WTC11 (cell line): Measurements from ENCODE around the gene COL17A1. TPM values are rescaled to one million over a fixed set of nuclear protein-coding genes. Genes with fewer than 3 reads are reported as not detected.

Experiments
- ATAC-seq: fragments of 200-7000 bp; cut with Tn5 transposase; 2 replicates; pipeline ENCODE4 v1.10.0; 2021; ENCODE audit warnings: mild to moderate bottlenecking, moderate library complexity
- CTCF ChIA-PET: fragments of 300-600 bp; sonication (Branson Sonifier 250); formaldehyde crosslinking; loops from one replicate; lab custom pipeline; 2021; ENCODE audit warnings: antibody characterized with exemption; lab: Charles Lee
- POLR2A ChIA-PET: fragments of 350-600 bp; sonication (Branson Sonifier 250); formaldehyde crosslinking; loops from one replicate; lab custom pipeline; 2021; ENCODE audit warnings: antibody characterized with exemption; lab: Charles Lee
- DNase-seq: peaks from one replicate; pipeline ENCODE4 v3.0.0; 2021; ENCODE audit warnings: low spot score
- H3K27ac Mint-ChIP-seq: 2 replicates; pipeline ENCODE4 v1.8.0; 2021; ENCODE audit warnings: mixed read lengths
- H3K27me3 Mint-ChIP-seq: 2 replicates; pipeline ENCODE4 v1.8.0; 2021; ENCODE audit warnings: low read depth, mild to moderate bottlenecking, moderate library complexity, mixed read lengths
- H3K36me3 Mint-ChIP-seq: 2 replicates; pipeline ENCODE4 v1.8.0; 2021; ENCODE audit warnings: mixed read lengths
- H3K4me1 Mint-ChIP-seq: 2 replicates; pipeline ENCODE4 v1.8.0; 2022; ENCODE audit warnings: mixed read lengths
- H3K4me3 Mint-ChIP-seq: 2 replicates; pipeline ENCODE4 v1.8.0; 2021; ENCODE audit warnings: mild to moderate bottlenecking, moderate library complexity, mixed read lengths
- H3K9me3 Mint-ChIP-seq: 2 replicates; pipeline ENCODE4 v1.8.0; 2021; ENCODE audit warnings: mixed read lengths
- ESRRA ChIP-seq: sonication (generic); formaldehyde crosslinking; IDR thresholded peaks from 2 replicates; pipeline ENCODE4 v1.8.1; 2022; ENCODE audit warnings: mild to moderate bottlenecking, missing genetic modification reagents, borderline replicate concordance
- ETV6 ChIP-seq: sonication (generic); formaldehyde crosslinking; IDR thresholded peaks from 2 replicates; pipeline ENCODE4 v1.8.1; 2022; ENCODE audit warnings: mild to moderate bottlenecking, missing genetic modification reagents
- GTF2I ChIP-seq: fragments of 250-450 bp; sonication (Bioruptor Pico); conservative IDR thresholded peaks from 2 replicates; pipeline ENCODE4 v1.4.0; 2021; ENCODE audit warnings: mild to moderate bottlenecking
- IRF2 ChIP-seq: sonication (generic); formaldehyde crosslinking; IDR thresholded peaks from 2 replicates; pipeline ENCODE4 v1.8.0; 2022; ENCODE audit warnings: low read depth, missing genetic modification reagents, borderline replicate concordance
- RELA ChIP-seq: sonication (generic); formaldehyde crosslinking; IDR thresholded peaks from 2 replicates; pipeline ENCODE4 v1.8.1; 2022; ENCODE audit warnings: missing genetic modification reagents, mild to moderate bottlenecking, borderline replicate concordance
- ZNF121 ChIP-seq: sonication (generic); formaldehyde crosslinking; IDR thresholded peaks from 2 replicates; pipeline ENCODE4 v1.8.0; 2023; ENCODE audit warnings: missing genetic modification reagents
- total RNA-seq: library from RNA; stranded (reverse); gene quantifications from 3 replicates; pipeline ENCODE4 v1.2.3, GENCODE V29; 2021
- TF ChIP-seq, protein P1 (sequence below): sonication (generic); formaldehyde crosslinking; IDR thresholded peaks from 2 replicates; pipeline ENCODE4 v1.8.0; 2022; ENCODE audit warnings: mild to moderate bottlenecking, missing genetic modification reagents
- TF ChIP-seq, protein P2 (sequence below): sonication (generic); formaldehyde crosslinking; IDR thresholded peaks from 2 replicates; pipeline ENCODE4 v1.8.1; 2023; ENCODE audit warnings: mild to moderate bottlenecking, missing genetic modification reagents, moderate library complexity
- TF ChIP-seq, protein P3 (sequence below): sonication (generic); formaldehyde crosslinking; IDR thresholded peaks from 2 replicates; pipeline ENCODE4 v1.8.0; 2023; ENCODE audit warnings: mild to moderate bottlenecking, missing genetic modification reagents
- TF ChIP-seq, protein P4 (sequence below): sonication (generic); formaldehyde crosslinking; IDR thresholded peaks from 2 replicates; pipeline ENCODE4 v1.8.1; 2023; ENCODE audit warnings: mild to moderate bottlenecking, missing genetic modification reagents, borderline replicate concordance
- TF ChIP-seq, protein P5 (sequence below): fragments of 250-450 bp; sonication (Bioruptor Pico); conservative IDR thresholded peaks from 2 replicates; pipeline ENCODE4 v1.9.0; 2021; ENCODE audit warnings: mild to moderate bottlenecking
- TF ChIP-seq, protein P6 (sequence below): sonication (generic); formaldehyde crosslinking; IDR thresholded peaks from 2 replicates; pipeline ENCODE4 v1.8.1; 2023; ENCODE audit warnings: mild to moderate bottlenecking, missing genetic modification reagents, moderate library complexity
- TF ChIP-seq, protein P7 (sequence below): fragments of 250-450 bp; sonication (Bioruptor Pico); IDR thresholded peaks from 2 replicates; pipeline ENCODE4 v1.9.0; 2021; ENCODE audit warnings: moderate library complexity, mild to moderate bottlenecking, inconsistent platforms, borderline replicate concordance
- TF ChIP-seq, protein P8 (sequence below): sonication (generic); formaldehyde crosslinking; IDR thresholded peaks from 2 replicates; pipeline ENCODE4 v1.8.0; 2022; ENCODE audit warnings: mild to moderate bottlenecking, missing genetic modification reagents
- TF ChIP-seq, protein P9 (sequence below): sonication (generic); formaldehyde crosslinking; IDR thresholded peaks from 2 replicates; pipeline ENCODE4 v1.8.0; 2022; ENCODE audit warnings: missing genetic modification reagents
- TF ChIP-seq, protein P10 (sequence below): fragments of 250-450 bp; sonication (Bioruptor Pico); IDR thresholded peaks from 2 replicates; pipeline ENCODE4 v2.1.2; 2022; ENCODE audit warnings: mild to moderate bottlenecking, moderate library complexity

COL17A1 gene
- total RNA-seq, 1 experiment from 2014 or later, result 1.5 TPM

DNA sequence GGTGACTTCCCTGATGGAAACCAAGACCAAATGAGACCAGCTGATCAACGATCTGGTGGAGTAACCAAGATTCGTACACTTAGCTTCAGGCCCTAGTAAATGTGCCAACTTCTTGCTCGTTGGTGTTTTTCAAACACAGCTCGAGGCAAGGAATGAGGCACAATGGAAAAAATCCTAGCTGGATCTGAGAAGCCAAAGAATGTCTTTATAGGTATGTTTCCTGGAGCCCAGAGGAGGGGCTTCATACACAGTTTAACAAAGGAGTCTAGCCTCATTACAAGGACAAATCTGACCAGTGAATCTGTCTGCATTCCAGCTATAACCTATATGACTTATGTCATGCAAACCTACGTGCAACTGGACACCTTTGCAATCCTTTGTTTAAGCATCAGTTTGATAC is 3.7 kb downstream of the COL17A1 start:
- TF ChIP-seq, protein P1, sequence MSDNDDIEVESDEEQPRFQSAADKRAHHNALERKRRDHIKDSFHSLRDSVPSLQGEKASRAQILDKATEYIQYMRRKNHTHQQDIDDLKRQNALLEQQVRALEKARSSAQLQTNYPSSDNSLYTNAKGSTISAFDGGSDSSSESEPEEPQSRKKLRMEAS, result no peak
- TF ChIP-seq RELA (CRISPR knock-in tag), result no peak
- TF ChIP-seq, protein P2, sequence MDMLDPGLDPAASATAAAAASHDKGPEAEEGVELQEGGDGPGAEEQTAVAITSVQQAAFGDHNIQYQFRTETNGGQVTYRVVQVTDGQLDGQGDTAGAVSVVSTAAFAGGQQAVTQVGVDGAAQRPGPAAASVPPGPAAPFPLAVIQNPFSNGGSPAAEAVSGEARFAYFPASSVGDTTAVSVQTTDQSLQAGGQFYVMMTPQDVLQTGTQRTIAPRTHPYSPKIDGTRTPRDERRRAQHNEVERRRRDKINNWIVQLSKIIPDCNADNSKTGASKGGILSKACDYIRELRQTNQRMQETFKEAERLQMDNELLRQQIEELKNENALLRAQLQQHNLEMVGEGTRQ (CRISPR knock-in tag), result no peak
- no peak for TF ChIP-seq ETV6 (CRISPR knock-in tag)
- TF ChIP-seq, protein P3, sequence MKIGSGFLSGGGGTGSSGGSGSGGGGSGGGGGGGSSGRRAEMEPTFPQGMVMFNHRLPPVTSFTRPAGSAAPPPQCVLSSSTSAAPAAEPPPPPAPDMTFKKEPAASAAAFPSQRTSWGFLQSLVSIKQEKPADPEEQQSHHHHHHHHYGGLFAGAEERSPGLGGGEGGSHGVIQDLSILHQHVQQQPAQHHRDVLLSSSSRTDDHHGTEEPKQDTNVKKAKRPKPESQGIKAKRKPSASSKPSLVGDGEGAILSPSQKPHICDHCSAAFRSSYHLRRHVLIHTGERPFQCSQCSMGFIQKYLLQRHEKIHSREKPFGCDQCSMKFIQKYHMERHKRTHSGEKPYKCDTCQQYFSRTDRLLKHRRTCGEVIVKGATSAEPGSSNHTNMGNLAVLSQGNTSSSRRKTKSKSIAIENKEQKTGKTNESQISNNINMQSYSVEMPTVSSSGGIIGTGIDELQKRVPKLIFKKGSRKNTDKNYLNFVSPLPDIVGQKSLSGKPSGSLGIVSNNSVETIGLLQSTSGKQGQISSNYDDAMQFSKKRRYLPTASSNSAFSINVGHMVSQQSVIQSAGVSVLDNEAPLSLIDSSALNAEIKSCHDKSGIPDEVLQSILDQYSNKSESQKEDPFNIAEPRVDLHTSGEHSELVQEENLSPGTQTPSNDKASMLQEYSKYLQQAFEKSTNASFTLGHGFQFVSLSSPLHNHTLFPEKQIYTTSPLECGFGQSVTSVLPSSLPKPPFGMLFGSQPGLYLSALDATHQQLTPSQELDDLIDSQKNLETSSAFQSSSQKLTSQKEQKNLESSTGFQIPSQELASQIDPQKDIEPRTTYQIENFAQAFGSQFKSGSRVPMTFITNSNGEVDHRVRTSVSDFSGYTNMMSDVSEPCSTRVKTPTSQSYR, result no peak
- TF ChIP-seq, protein P4, sequence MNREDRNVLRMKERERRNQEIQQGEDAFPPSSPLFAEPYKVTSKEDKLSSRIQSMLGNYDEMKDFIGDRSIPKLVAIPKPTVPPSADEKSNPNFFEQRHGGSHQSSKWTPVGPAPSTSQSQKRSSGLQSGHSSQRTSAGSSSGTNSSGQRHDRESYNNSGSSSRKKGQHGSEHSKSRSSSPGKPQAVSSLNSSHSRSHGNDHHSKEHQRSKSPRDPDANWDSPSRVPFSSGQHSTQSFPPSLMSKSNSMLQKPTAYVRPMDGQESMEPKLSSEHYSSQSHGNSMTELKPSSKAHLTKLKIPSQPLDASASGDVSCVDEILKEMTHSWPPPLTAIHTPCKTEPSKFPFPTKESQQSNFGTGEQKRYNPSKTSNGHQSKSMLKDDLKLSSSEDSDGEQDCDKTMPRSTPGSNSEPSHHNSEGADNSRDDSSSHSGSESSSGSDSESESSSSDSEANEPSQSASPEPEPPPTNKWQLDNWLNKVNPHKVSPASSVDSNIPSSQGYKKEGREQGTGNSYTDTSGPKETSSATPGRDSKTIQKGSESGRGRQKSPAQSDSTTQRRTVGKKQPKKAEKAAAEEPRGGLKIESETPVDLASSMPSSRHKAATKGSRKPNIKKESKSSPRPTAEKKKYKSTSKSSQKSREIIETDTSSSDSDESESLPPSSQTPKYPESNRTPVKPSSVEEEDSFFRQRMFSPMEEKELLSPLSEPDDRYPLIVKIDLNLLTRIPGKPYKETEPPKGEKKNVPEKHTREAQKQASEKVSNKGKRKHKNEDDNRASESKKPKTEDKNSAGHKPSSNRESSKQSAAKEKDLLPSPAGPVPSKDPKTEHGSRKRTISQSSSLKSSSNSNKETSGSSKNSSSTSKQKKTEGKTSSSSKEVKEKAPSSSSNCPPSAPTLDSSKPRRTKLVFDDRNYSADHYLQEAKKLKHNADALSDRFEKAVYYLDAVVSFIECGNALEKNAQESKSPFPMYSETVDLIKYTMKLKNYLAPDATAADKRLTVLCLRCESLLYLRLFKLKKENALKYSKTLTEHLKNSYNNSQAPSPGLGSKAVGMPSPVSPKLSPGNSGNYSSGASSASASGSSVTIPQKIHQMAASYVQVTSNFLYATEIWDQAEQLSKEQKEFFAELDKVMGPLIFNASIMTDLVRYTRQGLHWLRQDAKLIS, result no peak
- TF ChIP-seq GTF2I (CRISPR knock-in tag), result no peak
- TF ChIP-seq ESRRA (CRISPR knock-in tag), result no peak
- TF ChIP-seq, protein P5, sequence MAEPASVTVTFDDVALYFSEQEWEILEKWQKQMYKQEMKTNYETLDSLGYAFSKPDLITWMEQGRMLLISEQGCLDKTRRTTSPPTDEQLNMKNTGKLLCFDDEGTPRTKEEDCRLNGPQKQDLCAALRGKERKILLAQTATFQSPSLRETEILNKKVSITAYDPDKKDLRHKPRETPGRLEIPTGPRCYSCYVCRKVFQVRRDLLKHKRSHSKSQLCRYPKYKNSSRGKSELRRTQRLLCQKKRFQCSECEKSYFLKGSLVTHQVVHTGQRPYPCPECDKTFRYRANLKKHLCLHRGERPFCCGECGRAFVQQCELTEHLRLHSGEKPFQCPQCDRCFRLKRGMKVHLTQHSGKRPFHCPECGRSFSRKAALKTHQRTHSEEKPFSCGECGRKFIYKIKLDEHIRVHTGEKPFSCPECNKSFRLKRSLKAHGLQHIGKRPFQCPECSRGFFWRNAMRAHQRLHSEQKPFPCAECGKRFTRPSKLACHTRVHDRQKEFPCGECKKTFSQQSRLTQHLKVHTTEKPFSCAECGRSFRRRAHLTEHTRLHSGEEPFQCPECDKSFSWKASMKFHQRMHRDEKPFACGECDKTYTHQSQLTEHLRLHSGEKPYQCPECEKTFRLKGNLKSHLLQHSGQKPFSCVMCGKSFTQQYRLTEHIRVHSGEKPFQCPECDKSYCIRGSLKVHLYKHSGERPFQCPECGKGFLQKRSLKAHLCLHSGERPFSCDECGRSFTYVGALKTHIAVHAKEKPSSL (CRISPR knock-in tag), result no peak
- TF ChIP-seq IRF2 (CRISPR knock-in tag), result no peak
- TF ChIP-seq, protein P6, sequence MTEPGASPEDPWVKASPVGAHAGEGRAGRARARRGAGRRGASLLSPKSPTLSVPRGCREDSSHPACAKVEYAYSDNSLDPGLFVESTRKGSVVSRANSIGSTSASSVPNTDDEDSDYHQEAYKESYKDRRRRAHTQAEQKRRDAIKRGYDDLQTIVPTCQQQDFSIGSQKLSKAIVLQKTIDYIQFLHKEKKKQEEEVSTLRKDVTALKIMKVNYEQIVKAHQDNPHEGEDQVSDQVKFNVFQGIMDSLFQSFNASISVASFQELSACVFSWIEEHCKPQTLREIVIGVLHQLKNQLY, result no peak
- Mint-ChIP-seq H3K27ac (no peak overlapping the region), H3K27me3 (no peaks in the 10 kb centered on the region), H3K36me3 (no peaks in the 10 kb centered on the region), H3K4me1 (peaks cover 40% of the 10 kb centered on the region), H3K4me3 (no peak overlapping the region), H3K9me3 (no peaks in the 10 kb centered on the region)
- CTCF ChIA-PET, result interaction anchor here (1.2 kb wide), 1 partner anchor 12 kb away, joined by 3 read pairs; no protein-coding TSS in a partner anchor
- DNase-seq (no peak), ATAC-seq (no peak)
- POLR2A ChIA-PET, result no interaction called here

DNA sequence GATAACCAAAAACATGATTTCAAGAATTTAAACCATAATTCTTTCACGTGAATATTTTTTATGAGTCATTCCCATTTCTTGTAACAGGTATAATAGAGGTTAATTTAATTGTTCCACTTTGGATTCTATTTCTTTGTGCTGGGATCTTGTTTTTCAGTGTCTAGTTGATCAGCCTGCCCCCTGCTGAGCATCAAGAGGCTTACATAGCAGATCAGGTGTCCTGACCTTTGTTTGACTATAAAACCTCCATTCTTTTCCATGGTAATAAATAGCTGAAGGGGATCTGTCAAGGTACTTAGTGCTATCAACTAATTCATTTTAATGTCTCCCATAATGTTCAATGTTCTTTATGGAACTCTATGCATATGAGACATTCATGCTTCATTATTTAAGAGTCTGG is 4.9 kb downstream of the COL17A1 start:
- no peak overlapping the region for H3K27ac Mint-ChIP-seq
- peaks cover 34% of the 10 kb centered on the region for H3K4me1 Mint-ChIP-seq
- no peak for ATAC-seq
- no peaks in the 10 kb centered on the region for H3K36me3 Mint-ChIP-seq
- DNase-seq, result peak; percentile 30
- POLR2A ChIA-PET, result no interaction called here
- no peak overlapping the region for H3K4me3 Mint-ChIP-seq
- CTCF ChIA-PET, result interaction anchor here (1.2 to 1.5 kb wide), 3 partner anchors 11 to 53 kb away, joined by 3 to 5 read pairs (median 3); partner anchors contain the start of gene SFR1
- no peaks in the 10 kb centered on the region for H3K27me3 Mint-ChIP-seq
- no peaks in the 10 kb centered on the region for H3K9me3 Mint-ChIP-seq
- no peak for TF ChIP-seq GTF2I (CRISPR knock-in tag)
- TF ChIP-seq ZNF121 (CRISPR knock-in tag), result no peak
- TF ChIP-seq, protein P7, sequence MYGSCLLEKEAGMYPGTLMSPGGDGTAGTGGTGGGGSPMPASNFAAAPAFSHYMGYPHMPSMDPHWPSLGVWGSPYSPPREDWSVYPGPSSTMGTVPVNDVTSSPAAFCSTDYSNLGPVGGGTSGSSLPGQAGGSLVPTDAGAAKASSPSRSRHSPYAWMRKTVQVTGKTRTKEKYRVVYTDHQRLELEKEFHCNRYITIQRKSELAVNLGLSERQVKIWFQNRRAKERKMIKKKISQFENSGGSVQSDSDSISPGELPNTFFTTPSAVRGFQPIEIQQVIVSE (CRISPR knock-in tag), result no peak
- TF ChIP-seq, protein P8, sequence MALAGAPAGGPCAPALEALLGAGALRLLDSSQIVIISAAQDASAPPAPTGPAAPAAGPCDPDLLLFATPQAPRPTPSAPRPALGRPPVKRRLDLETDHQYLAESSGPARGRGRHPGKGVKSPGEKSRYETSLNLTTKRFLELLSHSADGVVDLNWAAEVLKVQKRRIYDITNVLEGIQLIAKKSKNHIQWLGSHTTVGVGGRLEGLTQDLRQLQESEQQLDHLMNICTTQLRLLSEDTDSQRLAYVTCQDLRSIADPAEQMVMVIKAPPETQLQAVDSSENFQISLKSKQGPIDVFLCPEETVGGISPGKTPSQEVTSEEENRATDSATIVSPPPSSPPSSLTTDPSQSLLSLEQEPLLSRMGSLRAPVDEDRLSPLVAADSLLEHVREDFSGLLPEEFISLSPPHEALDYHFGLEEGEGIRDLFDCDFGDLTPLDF (CRISPR knock-in tag), result no peak
- TF ChIP-seq, protein P9, sequence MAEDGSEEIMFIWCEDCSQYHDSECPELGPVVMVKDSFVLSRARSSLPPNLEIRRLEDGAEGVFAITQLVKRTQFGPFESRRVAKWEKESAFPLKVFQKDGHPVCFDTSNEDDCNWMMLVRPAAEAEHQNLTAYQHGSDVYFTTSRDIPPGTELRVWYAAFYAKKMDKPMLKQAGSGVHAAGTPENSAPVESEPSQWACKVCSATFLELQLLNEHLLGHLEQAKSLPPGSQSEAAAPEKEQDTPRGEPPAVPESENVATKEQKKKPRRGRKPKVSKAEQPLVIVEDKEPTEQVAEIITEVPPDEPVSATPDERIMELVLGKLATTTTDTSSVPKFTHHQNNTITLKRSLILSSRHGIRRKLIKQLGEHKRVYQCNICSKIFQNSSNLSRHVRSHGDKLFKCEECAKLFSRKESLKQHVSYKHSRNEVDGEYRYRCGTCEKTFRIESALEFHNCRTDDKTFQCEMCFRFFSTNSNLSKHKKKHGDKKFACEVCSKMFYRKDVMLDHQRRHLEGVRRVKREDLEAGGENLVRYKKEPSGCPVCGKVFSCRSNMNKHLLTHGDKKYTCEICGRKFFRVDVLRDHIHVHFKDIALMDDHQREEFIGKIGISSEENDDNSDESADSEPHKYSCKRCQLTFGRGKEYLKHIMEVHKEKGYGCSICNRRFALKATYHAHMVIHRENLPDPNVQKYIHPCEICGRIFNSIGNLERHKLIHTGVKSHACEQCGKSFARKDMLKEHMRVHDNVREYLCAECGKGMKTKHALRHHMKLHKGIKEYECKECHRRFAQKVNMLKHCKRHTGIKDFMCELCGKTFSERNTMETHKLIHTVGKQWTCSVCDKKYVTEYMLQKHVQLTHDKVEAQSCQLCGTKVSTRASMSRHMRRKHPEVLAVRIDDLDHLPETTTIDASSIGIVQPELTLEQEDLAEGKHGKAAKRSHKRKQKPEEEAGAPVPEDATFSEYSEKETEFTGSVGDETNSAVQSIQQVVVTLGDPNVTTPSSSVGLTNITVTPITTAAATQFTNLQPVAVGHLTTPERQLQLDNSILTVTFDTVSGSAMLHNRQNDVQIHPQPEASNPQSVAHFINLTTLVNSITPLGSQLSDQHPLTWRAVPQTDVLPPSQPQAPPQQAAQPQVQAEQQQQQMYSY (CRISPR knock-in tag), result no peak
- TF ChIP-seq, protein P10, sequence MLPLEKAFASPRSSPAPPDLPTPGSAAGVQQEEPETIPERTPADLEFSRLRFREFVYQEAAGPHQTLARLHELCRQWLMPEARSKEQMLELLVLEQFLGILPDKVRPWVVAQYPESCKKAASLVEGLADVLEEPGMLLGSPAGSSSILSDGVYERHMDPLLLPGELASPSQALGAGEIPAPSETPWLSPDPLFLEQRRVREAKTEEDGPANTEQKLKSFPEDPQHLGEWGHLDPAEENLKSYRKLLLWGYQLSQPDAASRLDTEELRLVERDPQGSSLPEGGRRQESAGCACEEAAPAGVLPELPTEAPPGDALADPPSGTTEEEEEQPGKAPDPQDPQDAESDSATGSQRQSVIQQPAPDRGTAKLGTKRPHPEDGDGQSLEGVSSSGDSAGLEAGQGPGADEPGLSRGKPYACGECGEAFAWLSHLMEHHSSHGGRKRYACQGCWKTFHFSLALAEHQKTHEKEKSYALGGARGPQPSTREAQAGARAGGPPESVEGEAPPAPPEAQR (CRISPR knock-in tag), result no peak
